ENCODE measurements around the gene GNG2.
A peak's percentile ranks its signal among the peaks of the same experiment; 100 is the strongest.

GNG2 gene

GRCh38 chr14:51889851-51890250, 29.4 kb downstream of the GNG2 start:
- DNase-seq (ENCODE audit: low read depth in 2 of 2, low spot score in 1 of 2): no peak

- DNase-seq (ENCODE audit: low read depth in 2 of 2, low spot score in 1 of 2): no peak
These were observed 33.8 kb downstream of the GNG2 start for GRCh38 chr14:51894250-51894649.

GRCh38 chr14:51895375-51895774, 35.0 kb downstream of the GNG2 start:
- DNase-seq (ENCODE audit: low read depth in 2 of 2, low spot score in 1 of 2): no peak

- DNase-seq (ENCODE audit: low read depth in 2 of 2, low spot score in 1 of 2): no peak
These were observed 37.5 kb downstream of the GNG2 start for GRCh38 chr14:51897791-51898355.

GRCh38 chr14:51901475-51902024, 41.1 kb downstream of the GNG2 start:
- DNase-seq (ENCODE audit: low read depth in 2 of 2, low spot score in 1 of 2): no peak

- peak; percentile 31 to 38 for DNase-seq (ENCODE audit: low read depth in 2 of 2, low spot score in 1 of 2)
These were observed 45.3 kb downstream of the GNG2 start for GRCh38 chr14:51905656-51906121.

- DNase-seq (ENCODE audit: low read depth in 2 of 2, low spot score in 1 of 2): no peak
These were observed 47.7 kb downstream of the GNG2 start for GRCh38 chr14:51908086-51908485.

GRCh38 chr14:51912112-51912786, 51.8 kb downstream of the GNG2 start:
- DNase-seq (ENCODE audit: low read depth in 2 of 2, low spot score in 1 of 2): no peak

- no peak for DNase-seq (ENCODE audit: low read depth in 2 of 2, low spot score in 1 of 2)
These were observed 53.9 kb downstream of the GNG2 start for GRCh38 chr14:51914310-51914709.

GRCh38 chr14:51917193-51917592, 56.8 kb downstream of the GNG2 start:
- DNase-seq (ENCODE audit: low read depth in 2 of 2, low spot score in 1 of 2): no peak

- DNase-seq (ENCODE audit: low read depth in 2 of 2, low spot score in 1 of 2): no peak
These were observed 60.6 kb downstream of the GNG2 start for GRCh38 chr14:51921026-51921425.

- no peak for DNase-seq (ENCODE audit: low read depth in 2 of 2, low spot score in 1 of 2)
These were observed 62.2 kb downstream of the GNG2 start for GRCh38 chr14:51922624-51923023.

- DNase-seq (ENCODE audit: low read depth in 2 of 2, low spot score in 1 of 2): no peak
These were observed 64.2 kb downstream of the GNG2 start for GRCh38 chr14:51924600-51924999.

- DNase-seq (ENCODE audit: low read depth in 2 of 2, low spot score in 1 of 2): no peak
These were observed 65.6 kb downstream of the GNG2 start for GRCh38 chr14:51925980-51926379.

GRCh38 chr14:51926449-51926848, 66.0 kb downstream of the GNG2 start:
- DNase-seq (ENCODE audit: low read depth in 2 of 2, low spot score in 1 of 2): no peak

- DNase-seq (ENCODE audit: low read depth in 2 of 2, low spot score in 1 of 2): no peak
These were observed 68.2 kb downstream of the GNG2 start for GRCh38 chr14:51928568-51928967.

- no peak for DNase-seq (ENCODE audit: low read depth in 2 of 2, low spot score in 1 of 2)
These were observed 68.8 kb downstream of the GNG2 start for GRCh38 chr14:51929166-51929565.

- DNase-seq (ENCODE audit: low read depth in 2 of 2, low spot score in 1 of 2): no peak
These were observed 69.7 kb downstream of the GNG2 start for GRCh38 chr14:51929910-51930682.

- DNase-seq (ENCODE audit: low read depth in 2 of 2, low spot score in 1 of 2): no peak
These were observed 70.9 kb downstream of the GNG2 start for GRCh38 chr14:51931308-51931707.

- DNase-seq (ENCODE audit: low read depth in 2 of 2, low spot score in 1 of 2): no peak
These were observed 72.8 kb downstream of the GNG2 start for GRCh38 chr14:51933191-51933590.

GRCh38 chr14:51938137-51938536, 77.7 kb downstream of the GNG2 start:
- no peak for DNase-seq (ENCODE audit: low read depth in 2 of 2, low spot score in 1 of 2)

GRCh38 chr14:51938821-51939220, 78.4 kb downstream of the GNG2 start:
- DNase-seq (ENCODE audit: low read depth in 2 of 2, low spot score in 1 of 2): no peak

Data from stimulated activated CD8-positive, alpha-beta memory T cell treated with anti-CD3 and anti-CD28 coated beads, Interleukin-4, amount 100 ng/mL, for 4 hours (primary cell).